NT2/D1 (cell line): ENCODE measurements around the gene CRYL1.

Source experiments
- SUZ12 ChIP-seq: IDR thresholded peaks from 2 replicates; pipeline ENCODE4 v1.6.1; 2011; ENCODE audit not compliant: insufficient read length, insufficient read depth; ENCODE audit errors: extremely low read depth
- ZNF274 ChIP-seq: IDR thresholded peaks from 2 replicates; pipeline ENCODE4 v1.6.1; 2011; ENCODE audit warnings: mild to moderate bottlenecking, low read depth, low read length

- TF ChIP-seq ZNF274 (no peak), SUZ12 (no peak)
Observed at GRCh38 chr13:20491926-20492435, 33.7 kb downstream of the CRYL1 start.
